Measurements from ENCODE around the gene TOPORS. TPM values are rescaled to one million over a fixed set of nuclear protein-coding genes. Genes with fewer than 3 reads are reported as not detected.
A peak's percentile ranks its signal among the peaks of the same experiment; 100 is the strongest.
"Not testable (repeated sequence)": the region's sequence is repeated elsewhere in the genome, so short reads cannot be mapped to it uniquely, and the experiment has no call there.

The TOPORS gene
- total RNA-seq (2014; rRNA removed; shearing (Covaris generic)) (17.4 and 20.1 TPM in 2 replicates), total RNA-seq (2022) (16.2 and 19.2 TPM in 2 replicates), Bru-seq, nascent RNA (percentile 89 among the genes with signal in this experiment), BruChase-seq, experiment 1, labeled RNA remaining after a 6-hour chase (percentile 67 among the genes with signal in this experiment), BruChase-seq, experiment 2, labeled RNA remaining after a 2-hour chase (percentile 92 among the genes with signal in this experiment)
- long read RNA-seq, full-length matches to known transcripts: 33 of 64 reads
- long read RNA-seq, partial matches to known transcripts: 21 of 64 reads
- long read RNA-seq, other reads (novel, unspliced or antisense): 10 of 64 reads

DNA sequence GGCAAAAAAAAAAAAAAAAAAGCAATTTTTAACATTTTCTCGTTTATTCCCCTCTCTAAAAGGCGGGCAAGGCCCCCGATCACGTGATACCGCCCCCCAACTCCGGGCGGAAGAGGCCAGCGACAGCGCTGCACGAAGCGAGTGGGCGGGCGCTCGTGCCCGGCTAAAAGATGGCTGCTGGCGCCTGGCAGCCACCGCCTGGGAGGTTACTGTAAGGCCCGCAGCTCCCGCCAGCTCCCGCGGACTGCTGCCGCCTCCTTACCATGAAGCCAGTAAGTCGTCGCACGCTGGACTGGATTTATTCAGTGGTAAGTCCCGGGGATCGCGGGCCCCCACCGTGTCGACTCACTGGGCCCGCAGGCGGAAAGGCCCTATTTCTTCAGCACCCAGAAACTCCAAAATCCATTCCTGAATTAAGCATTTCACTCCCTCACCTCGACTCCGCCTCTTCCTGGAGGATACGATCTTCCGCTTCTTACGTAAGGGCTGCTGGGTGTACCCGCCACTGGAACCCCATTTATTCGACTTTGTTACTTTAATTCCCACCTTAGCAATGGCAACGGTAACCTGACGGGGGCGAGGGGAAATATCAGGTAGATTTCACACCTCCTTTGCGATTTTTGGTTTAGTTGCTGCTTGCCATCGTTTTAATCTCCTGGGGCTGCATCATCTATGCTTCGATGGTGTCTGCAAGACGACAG, at the start of gene TOPORS, which contains the start of gene SMIM27:
TOPORS (minus strand) TSS at position 415 of the 701 bp plus-strand sequence; CDS start at position 265, 150 bp downstream.
SMIM27 (plus strand) TSS at position 156 of the 701 bp plus-strand sequence; CDS start at position 264, 108 bp downstream.
- ChIA-PET CTCF (ENCODE audit: unreplicated experiment) (interaction anchor here (1.1 kb wide), 1 partner anchor 20 kb away, joined by 3 read pairs; no protein-coding TSS in a partner anchor), POLR2A (interaction anchor here (0.6 to 3.1 kb wide), 6 partner anchors 11 to 1627 kb away, joined by 3 to 14 read pairs (median 4); partner anchors contain the start of gene RIGI)
- Histone ChIP-seq H3K9me3 (ENCODE audit: low read length) (no peaks in the 10 kb centered on the region), H3K4me2 (ENCODE audit: low read length) (peak within 1 kb of the TSS; percentile 87), H2AFZ (ENCODE audit: low read length) (peak within 1 kb of the TSS; percentile 82), H3K36me3 (ENCODE audit: insufficient read depth, low read length) (peaks cover 23% of the 10 kb centered on the region; the same call in 1 of the 2 replicates), H3K4me1 (ENCODE audit: insufficient read depth, low read length, poor library complexity, severe bottlenecking) (peaks cover 21% of the 10 kb centered on the region), H3K27ac (ENCODE audit: low read depth, low read length, poor library complexity, severe bottlenecking) (peak within 1 kb of the TSS; percentile 89), H3K4me3 (ENCODE audit: low read depth, low read length, poor library complexity, severe bottlenecking) (peak within 1 kb of the TSS; percentile 82), H3K9me2 (ENCODE audit: insufficient read depth, low read length) (no peaks in the 10 kb centered on the region), H3K79me2 (ENCODE audit: insufficient read depth, low read depth, low read length) (peaks cover 56% of the 10 kb centered on the region), H4K20me1 (ENCODE audit: insufficient read depth, low read length) (no peaks in the 10 kb centered on the region)
- intact Hi-C loops (cut with micrococcal nuclease; ENCODE audit: unreplicated experiment): loop anchor here (1.0 kb wide), 1 partner anchor 20 kb away; no protein-coding TSS in a partner anchor
- BruUV-seq (replicated peaks): TSS peak; percentile 82
- peak; percentile 94 for DNase-seq (ENCODE audit: low spot score)
- TF ChIP-seq, protein P1, sequence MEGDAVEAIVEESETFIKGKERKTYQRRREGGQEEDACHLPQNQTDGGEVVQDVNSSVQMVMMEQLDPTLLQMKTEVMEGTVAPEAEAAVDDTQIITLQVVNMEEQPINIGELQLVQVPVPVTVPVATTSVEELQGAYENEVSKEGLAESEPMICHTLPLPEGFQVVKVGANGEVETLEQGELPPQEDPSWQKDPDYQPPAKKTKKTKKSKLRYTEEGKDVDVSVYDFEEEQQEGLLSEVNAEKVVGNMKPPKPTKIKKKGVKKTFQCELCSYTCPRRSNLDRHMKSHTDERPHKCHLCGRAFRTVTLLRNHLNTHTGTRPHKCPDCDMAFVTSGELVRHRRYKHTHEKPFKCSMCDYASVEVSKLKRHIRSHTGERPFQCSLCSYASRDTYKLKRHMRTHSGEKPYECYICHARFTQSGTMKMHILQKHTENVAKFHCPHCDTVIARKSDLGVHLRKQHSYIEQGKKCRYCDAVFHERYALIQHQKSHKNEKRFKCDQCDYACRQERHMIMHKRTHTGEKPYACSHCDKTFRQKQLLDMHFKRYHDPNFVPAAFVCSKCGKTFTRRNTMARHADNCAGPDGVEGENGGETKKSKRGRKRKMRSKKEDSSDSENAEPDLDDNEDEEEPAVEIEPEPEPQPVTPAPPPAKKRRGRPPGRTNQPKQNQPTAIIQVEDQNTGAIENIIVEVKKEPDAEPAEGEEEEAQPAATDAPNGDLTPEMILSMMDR (conservative IDR thresholded peaks at IDR 0.05; ENCODE audit: low read length): 0 out of 2 replicates have a peak, but pooled peaks have one; percentile 37
- no peak for TF ChIP-seq EZH2phosphoT487 (IDR thresholded peaks at IDR 0.05; ENCODE audit: borderline replicate concordance, low read depth, low read length)

DNA sequence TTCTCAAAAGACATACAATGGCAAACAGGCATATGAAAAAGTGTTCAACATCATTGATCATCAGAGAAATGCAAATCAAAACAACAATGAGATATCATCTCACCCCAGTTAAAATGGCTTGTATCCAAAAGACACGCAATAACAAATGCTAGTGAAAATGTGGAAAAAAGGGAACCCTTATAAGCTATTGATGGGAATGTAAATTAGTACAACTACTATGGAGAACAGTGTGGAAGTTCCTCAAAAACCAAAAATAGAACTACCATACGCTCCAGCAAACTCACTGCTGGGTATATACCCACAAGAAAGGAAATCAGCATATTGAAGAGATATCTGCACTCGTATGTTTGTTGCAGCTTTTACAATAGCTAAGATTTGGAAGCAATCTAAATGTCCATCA, 46.6 kb upstream of the TOPORS start:
- H3K9me3 ChIP-seq (ENCODE audit: low read length); BruUV-seq (replicated peaks); H3K4me2 ChIP-seq (ENCODE audit: low read length); H3K36me3 ChIP-seq (ENCODE audit: insufficient read depth, low read length); intact Hi-C loops (cut with micrococcal nuclease; ENCODE audit: unreplicated experiment); H3K4me3 ChIP-seq (ENCODE audit: low read depth, low read length, poor library complexity, severe bottlenecking); H4K20me1 ChIP-seq (ENCODE audit: insufficient read depth, low read length); H3K27ac ChIP-seq (ENCODE audit: low read depth, low read length, poor library complexity, severe bottlenecking); DNase-seq (ENCODE audit: low spot score); H3K79me2 ChIP-seq (ENCODE audit: insufficient read depth, low read depth, low read length); H3K9me2 ChIP-seq (ENCODE audit: insufficient read depth, low read length); H2AFZ ChIP-seq (ENCODE audit: low read length): not testable (repeated sequence)
- POLR2A ChIA-PET: interaction anchor here (0.7 to 0.9 kb wide), 2 partner anchors 9 to 501 kb away, joined by 3 to 5 read pairs; no protein-coding TSS in a partner anchor
- H3K4me1 ChIP-seq (ENCODE audit: insufficient read depth, low read length, poor library complexity, severe bottlenecking): peaks cover 34% of the 10 kb centered on the region
- CTCF ChIA-PET (ENCODE audit: unreplicated experiment): interaction anchor here (0.8 kb wide), 1 partner anchor 18 kb away, joined by 3 read pairs; no protein-coding TSS in a partner anchor

DNA sequence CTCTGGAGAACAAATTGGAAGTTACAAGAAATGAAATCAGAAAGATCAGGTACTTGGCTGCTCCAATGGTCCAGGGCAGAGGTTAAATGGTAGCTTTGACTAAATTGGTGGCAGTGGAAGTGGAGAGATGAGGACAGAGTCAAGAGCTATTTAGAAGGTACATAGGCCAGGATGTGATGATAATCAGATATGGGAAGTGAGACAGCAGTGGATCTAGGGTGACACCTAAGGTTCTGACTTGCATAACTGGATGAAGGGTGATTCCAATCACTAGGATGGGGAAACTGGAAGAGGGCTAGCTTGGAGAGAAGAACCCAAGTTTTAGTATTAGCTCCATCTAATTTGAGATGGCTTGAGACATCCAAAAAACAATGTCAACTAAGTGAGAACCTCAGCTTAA, 44.5 kb upstream of the TOPORS start:
- no TSS peak for BruUV-seq (replicated peaks)
- no peaks in the 10 kb centered on the region for H4K20me1 ChIP-seq (ENCODE audit: insufficient read depth, low read length)
- ChIA-PET CTCF (ENCODE audit: unreplicated experiment) (no interaction called here), POLR2A (interaction anchor here (0.6 kb wide), 1 partner anchor 282 kb away, joined by 3 read pairs; no protein-coding TSS in a partner anchor)
- intact Hi-C loops (cut with micrococcal nuclease; ENCODE audit: unreplicated experiment): no loop called here
- H3K4me1 ChIP-seq (ENCODE audit: insufficient read depth, low read length, poor library complexity, severe bottlenecking): peaks cover 13% of the 10 kb centered on the region
- H2AFZ ChIP-seq (ENCODE audit: low read length): no peak overlapping the region
- H3K27ac ChIP-seq (ENCODE audit: low read depth, low read length, poor library complexity, severe bottlenecking): no peak overlapping the region
- H3K9me2 ChIP-seq (ENCODE audit: insufficient read depth, low read length): no peaks in the 10 kb centered on the region
- no peaks in the 10 kb centered on the region for H3K36me3 ChIP-seq (ENCODE audit: insufficient read depth, low read length)
- H3K79me2 ChIP-seq (ENCODE audit: insufficient read depth, low read depth, low read length): no peaks in the 10 kb centered on the region
- TF ChIP-seq, protein P1 (conservative IDR thresholded peaks at IDR 0.05; ENCODE audit: low read length): no peak
- TF ChIP-seq EZH2phosphoT487 (IDR thresholded peaks at IDR 0.05; ENCODE audit: borderline replicate concordance, low read depth, low read length): no peak
- no peaks in the 10 kb centered on the region for H3K9me3 ChIP-seq (ENCODE audit: low read length)
- H3K4me3 ChIP-seq (ENCODE audit: low read depth, low read length, poor library complexity, severe bottlenecking): no peak overlapping the region
- H3K4me2 ChIP-seq (ENCODE audit: low read length): no peak overlapping the region
- no peak for DNase-seq (ENCODE audit: low spot score)

Measured in OCI-LY7 (cell line).